ENCODE measurements around the gene JMJD4. TPM values are rescaled to one million over a fixed set of nuclear protein-coding genes. Genes with fewer than 3 reads are reported as not detected.

The JMJD4 gene
- total and polyA plus RNA-seq, 2 of the 8 experiments (the other 6 are each of a cell fraction or from before 2014, with no cell fraction given): 13.2 to 23.3 TPM

- H3K9ac ChIP-seq (replicated peaks in 1 of 4; ENCODE audit: extremely low read depth in 1 of 4, low read depth in 3 of 4, low read length in 3 of 4): no peak overlapping the region
- no peak overlapping the region for H3K23ac ChIP-seq (ENCODE audit: insufficient read length)
- DNase-seq (ENCODE audit: low read depth in 1 of 2, low spot score in 2 of 2) (no peak), FAIRE-seq (no peak)
- no peak overlapping the region; the same call in 1 of the 2 replicates for H4K8ac ChIP-seq (ENCODE audit: extremely low read depth, insufficient read depth, low read length)
- no peaks in the 10 kb centered on the region for H3K23me2 ChIP-seq (ENCODE audit: low read depth, low read length)
- ChIA-PET POLR2A (ENCODE audit: partially characterized antibody) (no interaction called here), CTCF (ENCODE audit: partially characterized antibody) (interaction anchor here (1.3 to 5.0 kb wide), 3 partner anchors 9 to 170 kb away, joined by 3 to 51 read pairs (median 6); no protein-coding TSS in a partner anchor)
- H4K91ac ChIP-seq (replicated peaks; ENCODE audit: insufficient read length, low read length): no peak overlapping the region
- H4K5ac ChIP-seq (ENCODE audit: insufficient read length, low read depth, low read length): no peak overlapping the region
- H3K4me2 ChIP-seq (ENCODE audit: insufficient read depth in 1 of 2, low read depth in 2 of 2, low read length in 2 of 2): no peak overlapping the region
- H3K79me2 ChIP-seq (ENCODE audit: control insufficient read depth in 1 of 2, insufficient read depth in 2 of 2, low read length in 2 of 2): no peaks in the 10 kb centered on the region
- TF ChIP-seq BCL11A (IDR thresholded peaks at IDR 0.05; ENCODE audit: low read depth in 2 of 2, low read length in 2 of 2): no peak
- no peak for TF ChIP-seq TAF7 (optimal IDR thresholded peaks at IDR 0.05; ENCODE audit: borderline replicate concordance, low read depth, low read length)
- no peak for TF ChIP-seq SIRT6 (IDR thresholded peaks at IDR 0.05; ENCODE audit: low read length)
- no peak for TF ChIP-seq SIX5 (IDR thresholded peaks at IDR 0.05; ENCODE audit: low read depth, low read length)
- TF ChIP-seq EP300 (IDR thresholded peaks at IDR 0.05; ENCODE audit: borderline replicate concordance in 1 of 2, low read depth in 2 of 2, low read length in 2 of 2): no peak
- no peak for TF ChIP-seq CREB1 (IDR thresholded peaks at IDR 0.05)
- no peak for TF ChIP-seq HDAC2 (IDR thresholded peaks at IDR 0.05; ENCODE audit: borderline replicate concordance in 1 of 2, low read depth in 2 of 2, low read length in 2 of 2)
- no peak for TF ChIP-seq GTF2F1 (IDR thresholded peaks at IDR 0.05; ENCODE audit: borderline replicate concordance, low read depth, low read length)
- no peak overlapping the region for H3K56ac ChIP-seq (replicated peaks; ENCODE audit: insufficient read length, low read depth, low read length)
- H3K9me3 ChIP-seq (ENCODE audit: insufficient read depth in 2 of 2, low read depth in 1 of 2, low read length in 1 of 2): no peaks in the 10 kb centered on the region
- no peak overlapping the region for H3K14ac ChIP-seq (ENCODE audit: insufficient read length)
- no peaks in the 10 kb centered on the region for H3K27me3 ChIP-seq (replicated peaks in 1 of 4; ENCODE audit: control insufficient read depth in 3 of 4, extremely low read depth in 1 of 4, insufficient read depth in 3 of 4, low read length in 3 of 4)
- no peak overlapping the region for H2AFZ ChIP-seq (ENCODE audit: low read length)
- H3K4ac ChIP-seq (replicated peaks; ENCODE audit: insufficient read length, low read depth, low read length): no peak overlapping the region
- H2BK120ac ChIP-seq (replicated peaks; ENCODE audit: low read depth, low read length): no peak overlapping the region
- H2AK5ac ChIP-seq (ENCODE audit: low read depth, low read length): no peak overlapping the region
- peaks cover 0 to 22% of the 10 kb centered on the region in 2 experiments for H4K20me1 ChIP-seq (replicated peaks in 1 of 2; ENCODE audit: control insufficient read depth in 1 of 2, insufficient read depth in 2 of 2, low read length in 2 of 2)
- no peak overlapping the region for H2BK5ac ChIP-seq (ENCODE audit: low read depth, low read length)
- 93% methylated on average over 7 of the region's 7 CpGs; no CpG with 5 or more reads in 1 of the 2 experiments for WGBS, 2 experiments (ENCODE audit: extremely low coverage in 1 of 2, insufficient coverage in 1 of 2, insufficient read length in 1 of 2, insufficient replicate concordance in 2 of 2, low coverage in 1 of 2, low lambda C conversion rate in 2 of 2, missing lambda C conversion rate in 1 of 2)
- H3K4me3 ChIP-seq (ENCODE audit: extremely low read depth in 1 of 4, insufficient read depth in 2 of 4, low read depth in 3 of 4, low read length in 4 of 4): no peak overlapping the region
- H2BK15ac ChIP-seq (ENCODE audit: low read length): no peak overlapping the region
- H3K4me1 ChIP-seq (replicated peaks in 1 of 4; ENCODE audit: control insufficient read depth in 3 of 4, insufficient read depth in 4 of 4, low read length in 3 of 4): no peaks in the 10 kb centered on the region
- peaks cover 6 to 25% (median 18%) of the 10 kb centered on the region in 4 experiments; a peak in 6 of 8 replicates for H3K36me3 ChIP-seq (ENCODE audit: control insufficient read depth in 2 of 4, insufficient read depth in 4 of 4, low read length in 3 of 4)
- peaks cover 10% of the 10 kb centered on the region for H3K79me1 ChIP-seq (ENCODE audit: low read depth, low read length)
- H2BK20ac ChIP-seq (ENCODE audit: low read length): no peak overlapping the region
- H3K18ac ChIP-seq (ENCODE audit: extremely low read depth, low read length): no peak overlapping the region
- no peak overlapping the region for H3K27ac ChIP-seq (ENCODE audit: low read depth, low read length)
- H2BK12ac ChIP-seq (ENCODE audit: low read depth, low read length): no peak overlapping the region
Observed at GRCh38 chr1:227771771-227772170, 36.7 kb upstream of the JMJD4 start.

Data from H1 (cell line).